NCI-H128 (cell line): ENCODE data around the gene SLC12A4.
"Not testable (repeated sequence)": the region's sequence is repeated elsewhere in the genome, so short reads cannot be mapped to it uniquely, and the experiment has no call there.

ENCODE experiments used
- DNase-seq: peaks from one replicate; lab custom pipeline; 2025; ENCODE audit not compliant: unreplicated experiment; lab: John Stamatoyannopoulos, UW

SLC12A4 gene

GRCh38 chr16:67988675-67989074, 20.2 kb upstream of the SLC12A4 start:
- DNase-seq, result no peak

GRCh38 chr16:67987460-67988160, 19.2 kb upstream of the SLC12A4 start:
- DNase-seq, result no peak

- DNase-seq, result no peak
Observed at GRCh38 chr16:67986949-67987348, 18.5 kb upstream of the SLC12A4 start.

GRCh38 chr16:67982011-67982696, 13.7 kb upstream of the SLC12A4 start:
- no peak for DNase-seq

- DNase-seq, result no peak
Observed at GRCh38 chr16:67979955-67980678, 11.7 kb upstream of the SLC12A4 start, which contains the start of gene DPEP3. Gene DPEP3, minus strand, starts transcription at chr16:67980499. Its CDS starts 119 bp downstream, at chr16:67980380.

- no peak for DNase-seq
Observed at GRCh38 chr16:67977469-67978227, 9.2 kb upstream of the SLC12A4 start.

- no peak for DNase-seq
Observed at GRCh38 chr16:67977005-67977404, 8.6 kb upstream of the SLC12A4 start.

- DNase-seq, result no peak
Observed at GRCh38 chr16:67976205-67976604, 7.8 kb upstream of the SLC12A4 start.

- DNase-seq, result no peak
Observed at GRCh38 chr16:67975321-67976105, 7.1 kb upstream of the SLC12A4 start.

- DNase-seq, result not testable (repeated sequence)
Observed at GRCh38 chr16:67972285-67972684, 3.8 kb upstream of the SLC12A4 start.

GRCh38 chr16:67971111-67971510, 2.7 kb upstream of the SLC12A4 start:
- DNase-seq, result no peak

GRCh38 chr16:67969254-67970039, 1.0 kb upstream of the SLC12A4 start:
- DNase-seq, result no peak

- no peak for DNase-seq
Observed at GRCh38 chr16:67967958-67968399, 458 bp downstream of the SLC12A4 start.

GRCh38 chr16:67967183-67967957, 1.1 kb downstream of the SLC12A4 start:
- DNase-seq, result no peak

- no peak for DNase-seq
Observed at GRCh38 chr16:67966549-67967182, 1.8 kb downstream of the SLC12A4 start.

GRCh38 chr16:67965668-67966548, 2.5 kb downstream of the SLC12A4 start:
- DNase-seq, result no peak

- no peak for DNase-seq
Observed at GRCh38 chr16:67964477-67965131, 3.8 kb downstream of the SLC12A4 start.
